Pancreas (tissue), 10 donors: ENCODE measurements around the gene SPRING1. TPM values are rescaled to one million over a fixed set of nuclear protein-coding genes. Genes with fewer than 3 reads are reported as not detected.
A peak's percentile ranks its signal among the peaks of the same experiment; 100 is the strongest.

Source experiments
- ATAC-seq, 4 donors: fragments of 200-7000 bp; cut with Tn5 transposase; one replicate each; pipeline versions ENCODE4 v1.8.0 to v1.9.1; 2020; ENCODE audit warnings: mild to moderate bottlenecking in 4 of 4, moderate library complexity in 4 of 4
- DNase-seq, 6 donors: peaks; one replicate each; pipeline ENCODE4 v3.0.0-alpha.2; 2020
- FAIRE-seq: peaks from 2 replicates; lab custom pipeline; 2012; peaks lifted over from hg19 to GRCh38; lab: Jason Lieb, UNC
- H3K27ac ChIP-seq, 4 donors: fragments of 200-600 bp; sonication (generic); 1 replicate in 3 of 4; 2 replicates in 1 of 4; pipeline versions ENCODE4 v1.5.0 to v1.8.0; 2020
- H3K27me3 ChIP-seq, 4 donors: fragments of 200-600 bp; one replicate each; pipeline ENCODE4 v1.8.0; 2021
- H3K36me3 ChIP-seq, 3 donors: fragments of 200-600 bp; sonication (generic) in 1 of 3; one replicate each; pipeline versions ENCODE4 v1.5.0 to v1.8.0; 2020 to 2021
- H3K4me1 ChIP-seq, 3 donors: fragments of 200-600 bp; one replicate each; pipeline ENCODE4 v1.8.0; 2021
- H3K4me3 ChIP-seq, 4 donors: fragments of 200-600 bp; sonication (generic) in 2 of 4; one replicate each; pipeline versions ENCODE4 v1.5.0 to v1.8.0; 2020 to 2021
- H3K9me3 ChIP-seq, 4 donors: fragments of 200-600 bp; one replicate each; pipeline ENCODE4 v1.8.0; 2021
- WGBS, 2 donors: extraction: QIAGEN DNeasy Blood & Tissue Kit; methylation state at CpG; one replicate each; pipeline ENCODE4 v1.1.7; 2013; 5-methylcytosine and 5-hydroxymethylcytosine counted together
- intact Hi-C, 3 donors: fragments of 100-400 bp; cut with DNase I; formaldehyde crosslinking; loops; one replicate each; pipeline versions ENCODE4 v1.11.1 to v1.14.2; 2022
- polyA plus RNA-seq, 2 donors: library from polyadenylated mRNA; stranded (reverse); fragments of 200-250 nt; gene quantifications; one replicate each; pipeline ENCODE4 v1.2.3, GENCODE V29; 2013
- total RNA-seq, 6 donors: library from RNA; stranded (reverse); fragmentation: NEBNext Ultra II Directional in 4 of 6; extraction: Animal tissue kit (Norgen Biotek cat#: 25700) in 4 of 6; gene quantifications; one replicate each; pipeline versions ENCODE4 v1.2.1 to v1.2.4, GENCODE V29; 2021 to 2023
- TF ChIP-seq, protein P1 (sequence below), 4 donors: fragments of 200-600 bp; sonication (generic) in 3 of 4; IDR thresholded peaks; one replicate each; pipeline versions ENCODE4 v1.5.0 to v1.8.0; 2021; ENCODE audit warnings: antibody characterized with exemption in 4 of 4
- donor health status: healthy with polysubstance abuse.
- donor health status: DM: no; HTN: no; CAD: no; lungs with moderate emphysema.
- donor health status: DM: no; HTN: no; CAD: no.
- donor health status: control.
- donor health status: control.
- donor health status: Bipolar disorder and iron deficiency.
- donor health status: DM: yes; HTN: yes; CAD: no.
- donor health status: DM: no; HTN: no; CAD: no.
- donor health status: DM: no; HTN: no; CAD: no.
- donor health status: DM: yes; HTN: yes; CAD: no.

The SPRING1 gene
- total and polyA plus RNA-seq, 8 donors, result 7.5 to 21.9 (median 10.5) TPM

DNA sequence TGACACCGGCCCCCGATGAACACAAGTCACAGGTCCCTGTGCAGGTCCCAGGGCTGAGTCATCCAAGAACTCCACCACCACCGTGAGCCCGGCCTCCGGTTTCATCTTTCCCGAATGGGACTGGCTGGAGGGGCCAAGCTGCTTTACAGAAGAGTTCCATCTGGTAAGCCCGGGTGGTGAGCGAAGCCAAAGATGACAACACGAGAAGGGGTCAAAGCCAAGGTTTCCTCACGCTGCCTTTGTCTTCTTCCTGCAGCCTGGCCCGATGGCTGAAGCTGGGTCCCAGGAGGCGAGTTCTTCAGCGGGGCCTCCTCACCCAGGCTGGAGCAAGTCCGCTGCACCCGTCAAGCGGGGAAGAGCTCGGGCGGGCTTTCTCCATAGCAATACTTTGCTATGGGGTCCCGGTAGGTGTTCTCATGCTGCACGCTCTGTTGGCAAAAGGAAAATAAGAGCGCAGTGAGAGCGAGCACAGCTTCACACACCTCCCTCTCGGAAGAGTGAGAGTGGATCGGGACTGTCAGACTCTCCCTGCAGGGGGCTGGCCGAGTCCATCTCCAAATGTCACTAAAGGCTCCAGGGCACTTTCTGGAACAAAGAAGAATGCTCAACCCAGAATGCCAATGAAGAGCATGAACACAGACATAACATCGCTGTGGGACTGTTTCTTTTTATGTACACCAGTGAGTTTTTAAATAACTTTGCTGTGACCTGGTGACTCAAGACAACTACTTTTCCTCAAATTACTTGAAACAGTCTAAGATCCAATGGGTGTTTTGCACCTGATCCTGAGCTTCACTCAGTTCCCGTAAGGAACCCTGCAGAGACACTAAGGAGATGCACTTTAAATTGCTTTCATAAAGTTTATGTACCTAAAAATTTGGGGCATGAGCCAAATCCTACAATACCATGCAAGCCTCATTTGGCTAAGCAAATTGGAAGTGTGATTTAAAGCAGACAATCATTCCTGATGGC is 20.1 kb downstream of the SPRING1 start:
- TF ChIP-seq, protein P1, sequence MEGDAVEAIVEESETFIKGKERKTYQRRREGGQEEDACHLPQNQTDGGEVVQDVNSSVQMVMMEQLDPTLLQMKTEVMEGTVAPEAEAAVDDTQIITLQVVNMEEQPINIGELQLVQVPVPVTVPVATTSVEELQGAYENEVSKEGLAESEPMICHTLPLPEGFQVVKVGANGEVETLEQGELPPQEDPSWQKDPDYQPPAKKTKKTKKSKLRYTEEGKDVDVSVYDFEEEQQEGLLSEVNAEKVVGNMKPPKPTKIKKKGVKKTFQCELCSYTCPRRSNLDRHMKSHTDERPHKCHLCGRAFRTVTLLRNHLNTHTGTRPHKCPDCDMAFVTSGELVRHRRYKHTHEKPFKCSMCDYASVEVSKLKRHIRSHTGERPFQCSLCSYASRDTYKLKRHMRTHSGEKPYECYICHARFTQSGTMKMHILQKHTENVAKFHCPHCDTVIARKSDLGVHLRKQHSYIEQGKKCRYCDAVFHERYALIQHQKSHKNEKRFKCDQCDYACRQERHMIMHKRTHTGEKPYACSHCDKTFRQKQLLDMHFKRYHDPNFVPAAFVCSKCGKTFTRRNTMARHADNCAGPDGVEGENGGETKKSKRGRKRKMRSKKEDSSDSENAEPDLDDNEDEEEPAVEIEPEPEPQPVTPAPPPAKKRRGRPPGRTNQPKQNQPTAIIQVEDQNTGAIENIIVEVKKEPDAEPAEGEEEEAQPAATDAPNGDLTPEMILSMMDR (IDR thresholded peaks at IDR 0.05), result no peak
- WGBS, 2 donors, result 87 to 88% methylated on average over 27 of the region's 27 CpGs
- no peaks in the 10 kb centered on the region for H3K9me3 ChIP-seq
- peak in 3 of 4 donors; percentile 10 to 38 (median 17) for ATAC-seq
- H3K36me3 ChIP-seq, result peaks cover 0 to 14% (median 0%) of the 10 kb centered on the region in 3 donors
- H3K4me3 ChIP-seq, result no peak overlapping the region
- no peaks in the 10 kb centered on the region for H3K27me3 ChIP-seq
- intact Hi-C loops, result loop anchor here in 1 of 3 donors (10.0 kb wide), 1 partner anchor 723 kb away; no protein-coding TSS in a partner anchor
- peak in 1 of 6 donors; percentile 32 for DNase-seq
- H3K4me1 ChIP-seq, result no peaks in the 10 kb centered on the region
- FAIRE-seq, result no peak
- H3K27ac ChIP-seq, result no peak overlapping the region

DNA sequence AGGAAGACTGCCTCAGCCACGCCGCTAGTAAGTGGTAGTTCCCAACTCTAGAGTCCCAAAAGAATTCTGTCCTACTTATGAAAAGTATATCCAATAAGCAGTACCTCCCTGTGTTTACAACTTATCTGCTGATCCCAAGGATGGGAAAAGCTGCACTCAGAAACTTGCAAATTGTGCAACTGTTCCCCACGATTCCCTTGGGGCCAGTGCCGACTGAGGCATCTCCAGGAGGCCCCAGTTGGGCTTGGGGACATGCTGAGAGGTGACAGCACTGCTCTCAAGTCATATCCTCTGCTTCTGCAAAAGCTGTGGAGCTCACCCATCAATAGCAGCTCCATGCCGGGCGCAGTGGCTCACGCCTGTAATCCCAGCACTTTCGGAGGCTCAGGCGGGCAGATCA is 23.7 kb downstream of the SPRING1 start:
- DNase-seq, result no peak
- 86 to 89% methylated on average over 9 of the region's 9 CpGs for WGBS, 2 donors
- H3K9me3 ChIP-seq, result no peaks in the 10 kb centered on the region
- no peaks in the 10 kb centered on the region for H3K27me3 ChIP-seq
- no peaks in the 10 kb centered on the region for H3K4me1 ChIP-seq
- intact Hi-C loops, result loop anchor here in 1 of 3 donors (10.0 kb wide), 1 partner anchor 719 kb away; no protein-coding TSS in a partner anchor
- no peak overlapping the region for H3K27ac ChIP-seq
- peaks cover 0 to 14% (median 0%) of the 10 kb centered on the region in 3 donors for H3K36me3 ChIP-seq
- no peak for FAIRE-seq
- TF ChIP-seq, protein P1 (IDR thresholded peaks at IDR 0.05), result no peak
- no peak overlapping the region for H3K4me3 ChIP-seq
- ATAC-seq, result no peak

DNA sequence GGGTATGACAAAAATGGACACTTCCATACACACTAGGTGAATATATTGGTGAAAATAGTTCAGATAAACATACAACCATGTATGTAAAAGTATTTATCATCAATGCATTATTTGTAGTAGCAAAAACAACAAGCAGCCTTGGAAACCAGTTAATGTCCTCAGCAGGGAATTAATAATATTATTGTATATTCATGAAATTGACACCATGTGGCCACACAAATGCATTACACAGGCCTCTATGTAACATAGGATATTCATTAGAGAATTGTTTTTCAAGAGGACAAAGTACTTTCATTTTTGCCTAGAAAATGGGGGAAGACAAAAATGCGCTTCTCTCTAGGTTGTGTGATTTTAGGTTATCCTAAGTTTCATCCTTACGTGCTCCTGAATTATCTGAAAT is 24.3 kb downstream of the SPRING1 start:
- no peak for ATAC-seq
- intact Hi-C loops, result loop anchor here in 1 of 3 donors (10.0 kb wide), 1 partner anchor 719 kb away; no protein-coding TSS in a partner anchor
- no peak overlapping the region for H3K4me3 ChIP-seq
- 94 to 96% methylated on average over 2 of the region's 2 CpGs for WGBS, 2 donors
- H3K27ac ChIP-seq, result no peak overlapping the region
- peaks cover 0 to 14% (median 0%) of the 10 kb centered on the region in 3 donors for H3K36me3 ChIP-seq
- no peaks in the 10 kb centered on the region for H3K27me3 ChIP-seq
- TF ChIP-seq, protein P1 (IDR thresholded peaks at IDR 0.05), result no peak
- peaks cover 0 to 6% (median 0%) of the 10 kb centered on the region in 3 donors for H3K4me1 ChIP-seq
- FAIRE-seq, result no peak
- H3K9me3 ChIP-seq, result no peaks in the 10 kb centered on the region
- DNase-seq, result no peak

DNA sequence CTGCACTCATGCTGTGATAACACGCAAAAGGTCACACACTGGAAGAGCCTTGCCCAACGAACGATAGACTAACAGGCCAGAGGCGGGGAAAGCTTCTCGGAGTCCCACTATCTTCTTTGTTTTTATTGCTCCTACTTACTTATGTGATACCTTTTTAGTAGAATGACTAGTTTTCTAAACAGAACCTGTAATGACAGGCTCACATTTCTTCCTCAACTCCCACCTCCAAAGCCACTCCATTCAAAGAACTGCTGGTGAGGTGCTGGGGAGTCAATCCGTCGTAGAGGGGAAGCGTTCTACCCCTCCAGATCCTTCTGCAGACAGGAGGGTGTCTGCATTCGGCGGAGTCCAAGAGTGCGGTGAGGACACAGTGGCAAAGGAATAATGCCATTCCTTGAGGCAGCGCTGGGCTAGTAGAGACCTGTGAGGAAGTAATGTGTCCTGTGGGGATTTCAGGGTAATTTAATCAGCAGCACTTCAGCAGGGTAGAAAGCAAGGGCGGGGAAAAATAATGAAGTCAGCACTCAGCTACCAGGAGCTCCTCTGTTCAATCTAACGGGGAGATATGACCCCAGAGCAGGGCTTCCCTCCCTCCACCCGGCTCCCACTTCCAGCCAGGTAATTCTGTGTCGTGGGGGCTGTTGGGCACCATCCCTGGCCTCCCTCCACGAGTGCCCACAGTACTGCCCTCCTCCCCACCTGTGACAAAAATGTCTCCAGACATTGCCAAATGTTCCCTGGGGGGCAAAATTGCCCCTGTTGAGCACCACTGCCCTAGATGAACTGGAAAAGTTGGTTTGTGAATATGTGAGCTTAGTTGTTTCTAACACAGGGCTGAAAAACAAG is 25.2 kb downstream of the SPRING1 start:
- WGBS, 2 donors, result 71 to 73% methylated on average over 17 of the region's 17 CpGs
- peaks cover 0 to 14% (median 0%) of the 10 kb centered on the region in 3 donors for H3K36me3 ChIP-seq
- DNase-seq, result no peak

More for the DNA sequence above, 25.2 kb downstream of the SPRING1 start:
- intact Hi-C loops, result loop anchor here in 1 of 3 donors (10.0 kb wide), 1 partner anchor 718 kb away; no protein-coding TSS in a partner anchor
- Histone ChIP-seq H3K4me1 (peaks cover 0 to 6% (median 0%) of the 10 kb centered on the region in 3 donors), H3K27me3 (no peaks in the 10 kb centered on the region), H3K27ac (peak overlapping the region in 1 of 4 donors; percentile 28), H3K9me3 (no peaks in the 10 kb centered on the region), H3K4me3 (no peak overlapping the region)
- ATAC-seq (peak in 2 of 4 donors; percentile 14 to 19), FAIRE-seq (no peak)
- TF ChIP-seq, protein P1 (IDR thresholded peaks at IDR 0.05), result no peak
